Activated CD8-positive, alpha-beta memory T cell treated with anti-CD3 and anti-CD28 coated beads, Interleukin-2, amount 50 U/mL, for 1 hour (primary cell): Measurements from ENCODE around the gene POLR3C.
"Not testable (repeated sequence)": the region's sequence is repeated elsewhere in the genome, so short reads cannot be mapped to it uniquely, and the experiment has no call there.

Experiments
- DNase-seq: peaks from one replicate; pipeline ENCODE4 v3.0.0-alpha.2; 2020; ENCODE audit errors: extremely low read depth

POLR3C gene

GRCh38 chr1:145818095-145818494, 5.9 kb upstream of the POLR3C start:
- DNase-seq, result not testable (repeated sequence)

- DNase-seq, result not testable (repeated sequence)
Observed at GRCh38 chr1:145822779-145823331, 1.1 kb upstream of the POLR3C start.

GRCh38 chr1:145824499-145824842, 471 bp downstream of the POLR3C start:
- DNase-seq, result no peak

- no peak for DNase-seq
Observed at GRCh38 chr1:145826030-145826429, 2.0 kb downstream of the POLR3C start.

GRCh38 chr1:145827966-145828365, 4.0 kb downstream of the POLR3C start:
- no peak for DNase-seq

GRCh38 chr1:145828367-145829026, 4.5 kb downstream of the POLR3C start:
- no peak for DNase-seq

GRCh38 chr1:145830810-145831209, 6.8 kb downstream of the POLR3C start:
- not testable (repeated sequence) for DNase-seq

- no peak for DNase-seq
Observed at GRCh38 chr1:145837656-145838055, 13.7 kb downstream of the POLR3C start.

GRCh38 chr1:145843031-145843430, 19.0 kb downstream of the POLR3C start:
- no peak for DNase-seq

- no peak for DNase-seq
Observed at GRCh38 chr1:145845144-145845513, 21.1 kb downstream of the POLR3C start.

GRCh38 chr1:145845514-145846161, 21.6 kb downstream of the POLR3C start, which contains the start of gene NUDT17:
Gene NUDT17 (plus strand): TSS chr1:145845630. CDS start chr1:145845641, 11 bp downstream.
- peak; percentile 41 for DNase-seq

- DNase-seq, result no peak
Observed at GRCh38 chr1:145846201-145846612, 22.2 kb downstream of the POLR3C start.

- DNase-seq, result no peak
Observed at GRCh38 chr1:145847827-145848226, 23.8 kb downstream of the POLR3C start.

GRCh38 chr1:145849356-145850160, 25.6 kb downstream of the POLR3C start:
- no peak for DNase-seq

GRCh38 chr1:145855426-145855948, 31.5 kb downstream of the POLR3C start:
- no peak for DNase-seq

GRCh38 chr1:145857170-145857569, 33.2 kb downstream of the POLR3C start:
- no peak for DNase-seq

GRCh38 chr1:145858238-145858900, 34.4 kb downstream of the POLR3C start:
- DNase-seq, result no peak

GRCh38 chr1:145858901-145859490, 35.0 kb downstream of the POLR3C start, which contains the start of gene PIAS3:
Gene PIAS3 (minus strand): TSS chr1:145859081. CDS start chr1:145858990, 91 bp downstream.
- DNase-seq, result peak; percentile 59

GRCh38 chr1:145859491-145860023, 35.6 kb downstream of the POLR3C start:
- DNase-seq, result no peak

- DNase-seq, result no peak
Observed at GRCh38 chr1:145863282-145864018, 39.5 kb downstream of the POLR3C start.
